K562 (cell line): ENCODE results near the gene DHTKD1. TPM values are rescaled to one million over a fixed set of nuclear protein-coding genes. Genes with fewer than 3 reads are reported as not detected.

Experiments
- AFF1 ChIP-seq, 2 experiments: fragments of 450-650 bp; IDR thresholded peaks; 2 replicates each; pipeline ENCODE4 v1.6.1; 2018; ENCODE audit warnings: mild to moderate bottlenecking in 2 of 2, low read depth in 1 of 2; ENCODE audit not compliant: partially characterized antibody in 2 of 2
- BMI1 ChIP-seq: fragments of 150-350 bp; IDR thresholded peaks from 2 replicates; pipeline ENCODE4 v1.6.1; 2014; ENCODE audit warnings: low read length
- BRCA1 ChIP-seq, 2 experiments: fragments of 450-650 bp in 1 of 2; sonication (generic) in 1 of 2; formaldehyde crosslinking in 1 of 2; IDR thresholded peaks; 2 replicates each; pipeline versions ENCODE4 v1.5.0 to v1.6.1; 2017 to 2020; ENCODE audit warnings: mild to moderate bottlenecking in 1 of 2, missing genetic modification reagents in 1 of 2
- DACH1 ChIP-seq: fragments of 450-650 bp; IDR thresholded peaks from 2 replicates; pipeline ENCODE4 v1.6.1; 2018; ENCODE audit not compliant: partially characterized antibody
- EHMT2 ChIP-seq: fragments of 450-650 bp; IDR thresholded peaks from 2 replicates; pipeline ENCODE4 v1.6.1; 2018; ENCODE audit warnings: antibody characterized with exemption
- FOXK2 ChIP-seq, 2 experiments: fragments of 450-650 bp; IDR thresholded peaks in 1 of 2; conservative IDR thresholded peaks in 1 of 2; 2 replicates each; pipeline ENCODE4 v1.6.1; 2016; ENCODE audit warnings: low read depth in 2 of 2, mild to moderate bottlenecking in 1 of 2
- GATAD2B ChIP-seq: fragments of 450-650 bp; IDR thresholded peaks from 2 replicates; pipeline ENCODE4 v1.6.1; 2017; ENCODE audit warnings: mild to moderate bottlenecking, borderline replicate concordance
- HES1 ChIP-seq: fragments of 450-650 bp; IDR thresholded peaks from 2 replicates; pipeline ENCODE4 v1.6.1; 2016; ENCODE audit warnings: low read depth, mild to moderate bottlenecking, moderate library complexity
- LCOR ChIP-seq: sonication (generic); formaldehyde crosslinking; IDR thresholded peaks from 2 replicates; pipeline ENCODE4 v1.8.0; 2022; ENCODE audit warnings: mild to moderate bottlenecking, missing genetic modification reagents
- MEF2D ChIP-seq: conservative IDR thresholded peaks from 2 replicates; pipeline ENCODE4 v1.6.1; 2016; ENCODE audit warnings: low read depth, missing genetic modification characterization, missing compliant biosample characterization
- POLR2AphosphoS2 ChIP-seq: IDR thresholded peaks from 2 replicates; pipeline ENCODE4 v1.6.1; 2012; ENCODE audit warnings: low read length, improper control_type of control experiment
- TAF9B ChIP-seq: fragments of 450-650 bp; IDR thresholded peaks from 2 replicates; pipeline ENCODE4 v1.6.1; 2018; ENCODE audit warnings: mild to moderate bottlenecking; ENCODE audit not compliant: partially characterized antibody
- TEAD1 ChIP-seq, 2 experiments: fragments of 450-650 bp in 1 of 2; sonication (generic) in 1 of 2; formaldehyde crosslinking; IDR thresholded peaks; 2 replicates each; pipeline versions ENCODE4 v1.4.0 to v1.8.0; 2020 to 2022; ENCODE audit warnings: mild to moderate bottlenecking in 2 of 2, missing genetic modification reagents in 1 of 2
- TEAD2 ChIP-seq: fragments of 450-650 bp; IDR thresholded peaks from 2 replicates; pipeline ENCODE4 v1.6.1; 2016; ENCODE audit warnings: missing genetic modification characterization, control low read depth, missing compliant biosample characterization
- TFAP4 ChIP-seq: sonication (generic); formaldehyde crosslinking; IDR thresholded peaks from 2 replicates; pipeline ENCODE4 v1.8.0; 2022; ENCODE audit warnings: missing genetic modification reagents, mild to moderate bottlenecking, moderate library complexity, borderline replicate concordance
- ZBTB11 ChIP-seq, 3 experiments: fragments of 200-800 bp in 1 of 3; fragments of 250-450 bp in 1 of 3; fragments of 450-650 bp in 1 of 3; sonication (Bioruptor Pico) in 1 of 3; sonication (Bioruptor generic) in 1 of 3; formaldehyde crosslinking in 1 of 3; IDR thresholded peaks; 2 replicates each; pipeline versions ENCODE4 v1.6.1 to v1.8.0; 2016 to 2022; ENCODE audit warnings: mild to moderate bottlenecking in 2 of 3, missing genetic modification characterization in 2 of 3, missing compliant biosample characterization in 1 of 3, moderate library complexity in 1 of 3
- ZKSCAN8 ChIP-seq: fragments of 200-800 bp; sonication (Bioruptor generic); IDR thresholded peaks from 2 replicates; pipeline ENCODE4 v1.6.1; 2016; ENCODE audit warnings: missing genetic modification characterization, missing compliant biosample characterization
- ZNF384 ChIP-seq: IDR thresholded peaks from 2 replicates; pipeline ENCODE4 v1.6.1; 2012; ENCODE audit warnings: low read depth, low read length, improper control_type of control experiment
- ZNF583 ChIP-seq: fragments of 250-450 bp; sonication (Bioruptor Pico); IDR thresholded peaks from 2 replicates; pipeline ENCODE4 v1.4.0; 2020
- ZNF589 ChIP-seq: fragments of 200-800 bp; sonication (Bioruptor generic); IDR thresholded peaks from 2 replicates; pipeline ENCODE4 v1.6.1; 2016; ENCODE audit warnings: low read depth, missing genetic modification characterization, missing compliant biosample characterization
- polyA plus RNA-seq, 8 experiments: library from polyadenylated mRNA; depleted of rRNA in 4 of 8; stranded (reverse) in 5 of 8; unstranded in 3 of 8; fragments of >200 nt; fragmentation: Nextera tagmentation in 2 of 8; fragmentation: Illumina TruSeq in 1 of 8; extraction: Ambion mirVana in 2 of 8; extraction: Trizol in 1 of 8; gene quantifications; 2 replicates each; pipeline versions ENCODE4 v1.2.1 to v1.2.3, GENCODE V29; 2011 to 2014; ENCODE audit warnings: inconsistent platforms in 1 of 8, missing spikeins in 1 of 8
- total RNA-seq, 7 experiments: library from RNA; depleted of rRNA in 6 of 7; stranded (reverse); fragments of >200 nt in 6 of 7; fragmentation: Illumina TruSeq in 2 of 7; extraction: Trizol in 2 of 7; gene quantifications; 2 replicates each; pipeline versions ENCODE4 v1.2.1 to v1.2.3, GENCODE V29; 2011 to 2021; ENCODE audit warnings: low replicate concordance in 1 of 7

Gene DHTKD1
- total and polyA plus RNA-seq, 9 of the 15 experiments (the other 6 are each of a cell fraction or from before 2014, with no cell fraction given), result 3.1 to 19.7 (median 6.8) TPM

- peak in 1 of 2 experiments; percentile 73 for TF ChIP-seq AFF1 (IDR thresholded peaks at IDR 0.05; ENCODE audit: low read depth in 1 of 2, partially characterized antibody in 2 of 2)
- peak in 1 of 3 experiments; percentile 70; a peak in 1 of 6 replicates for TF ChIP-seq ZBTB11 (CRISPR knock-in tag; IDR thresholded peaks at IDR 0.05)
- TF ChIP-seq POLR2AphosphoS2, result no peak
- TF ChIP-seq MEF2D, result peak; percentile 43; the same call in 1 of the 2 replicates
- peak; percentile 35 to 57; a peak in 2 of 4 replicates for TF ChIP-seq FOXK2 (conservative IDR thresholded peaks at IDR 0.05 in 1 of 2, IDR thresholded peaks at IDR 0.05 in 1 of 2; ENCODE audit: low read depth in 2 of 2)
- peak; percentile 85 for TF ChIP-seq LCOR
- TF ChIP-seq EHMT2, result no peak
- TF ChIP-seq GATAD2B, result peak; percentile 67; the same call in 1 of the 2 replicates
- peak; percentile 58 for TF ChIP-seq ZNF384
- peak; percentile 62; the same call in 1 of the 2 replicates for TF ChIP-seq ZKSCAN8
- 0 out of 2 replicates have a peak, but pooled peaks have one; percentile 30 for TF ChIP-seq TEAD2
- peak; percentile 43 for TF ChIP-seq DACH1
- TF ChIP-seq ZNF589 (CRISPR knock-in tag), result peak; percentile 89; the same call in 1 of the 2 replicates
- TF ChIP-seq BRCA1 (IDR thresholded peaks at IDR 0.05), result no peak
- no peak for TF ChIP-seq BRCA1 (CRISPR knock-in tag; IDR thresholded peaks at IDR 0.05)
- peak; percentile 36 for TF ChIP-seq TAF9B
- TF ChIP-seq TFAP4, result peak; percentile 79
- no peak for TF ChIP-seq BMI1
- peak; percentile 53; the same call in 1 of the 2 replicates for TF ChIP-seq ZNF583 (CRISPR knock-in tag)
- peak; percentile 94 to 99 for TF ChIP-seq TEAD1 (CRISPR knock-in tag; IDR thresholded peaks at IDR 0.05)
- TF ChIP-seq HES1, result peak; percentile 83
Measured at GRCh38 chr10:12063483-12063818, 5.3 kb upstream of the DHTKD1 start (continued).
